OCI-LY3 (cell line): ENCODE measurements around the gene TSGA10IP.

Source experiments
- H2AFZ ChIP-seq: fragments of 200-600, 300-600 bp; shearing (Covaris generic); 2 replicates; pipeline ENCODE4 v1.6.0; 2014; ENCODE audit warnings: antibody characterized with exemption, low read depth, low read length
- H3K27ac ChIP-seq: fragments of 200-600, 300-600 bp; sonication (generic); 2 replicates; pipeline ENCODE4 v1.5.1; 2014; ENCODE audit warnings: mild to moderate bottlenecking, low read length, moderate library complexity, mixed read lengths
- H3K27me3 ChIP-seq: fragments of 200-600, 300-600 bp; sonication (generic); 2 replicates; pipeline ENCODE4 v1.6.1; 2014; ENCODE audit warnings: low read depth, low read length, mixed read lengths
- H3K36me3 ChIP-seq: fragments of 200-600, 300-600 bp; sonication (generic); replicated peaks from 2 replicates; pipeline ENCODE3; 2014; ENCODE audit warnings: low read depth, low read length, mixed read lengths
- H3K4me1 ChIP-seq: fragments of 300-600, 200-600 bp; sonication (generic); 2 replicates; pipeline ENCODE4 v1.6.1; 2014; ENCODE audit warnings: low read length, mixed read lengths
- H3K4me2 ChIP-seq: fragments of 200-600, 300-600 bp; sonication (generic); 2 replicates; pipeline ENCODE4 v1.6.1; 2014; ENCODE audit warnings: low read length, mixed read lengths
- H3K4me3 ChIP-seq: fragments of 300-600, 200-600 bp; sonication (generic); 2 replicates; pipeline ENCODE4 v1.5.1; 2014; ENCODE audit warnings: antibody characterized with exemption, mild to moderate bottlenecking, low read length, moderate library complexity
- H3K79me2 ChIP-seq: fragments of 300-600, 200-600 bp; shearing (Covaris generic); 2 replicates; pipeline ENCODE4 v1.6.1; 2014; ENCODE audit warnings: mild to moderate bottlenecking, low read length, mixed read lengths
- H3K9ac ChIP-seq: fragments of 300-600, 200-600 bp; shearing (Covaris generic); 2 replicates; pipeline ENCODE4 v1.6.0; 2014; ENCODE audit warnings: mild to moderate bottlenecking, low read length, moderate library complexity
- H3K9me3 ChIP-seq: fragments of 200-600, 300-600 bp; shearing (Covaris generic); 2 replicates; pipeline ENCODE4 v1.6.1; 2014; ENCODE audit warnings: low read length, mixed read lengths; ENCODE audit not compliant: insufficient read depth
- H4K20me1 ChIP-seq: fragments of 200-600, 300-600 bp; sonication (generic); 2 replicates; pipeline ENCODE4 v1.6.1; 2016; ENCODE audit warnings: low read length, mixed read lengths; ENCODE audit not compliant: insufficient read depth
- EZH2phosphoT487 ChIP-seq: fragments of 200-600 bp; shearing (Covaris generic); IDR thresholded peaks from 2 replicates; pipeline ENCODE4 v1.6.1; 2018; ENCODE audit warnings: antibody characterized with exemption, mixed run types, low read depth
- TF ChIP-seq, protein P1 (sequence below): fragments of 200-600, 300-600 bp; sonication (generic); IDR thresholded peaks from 2 replicates; pipeline ENCODE4 v1.5.1; 2014; ENCODE audit warnings: antibody characterized with exemption, low read length, low read depth

Gene TSGA10IP

DNA sequence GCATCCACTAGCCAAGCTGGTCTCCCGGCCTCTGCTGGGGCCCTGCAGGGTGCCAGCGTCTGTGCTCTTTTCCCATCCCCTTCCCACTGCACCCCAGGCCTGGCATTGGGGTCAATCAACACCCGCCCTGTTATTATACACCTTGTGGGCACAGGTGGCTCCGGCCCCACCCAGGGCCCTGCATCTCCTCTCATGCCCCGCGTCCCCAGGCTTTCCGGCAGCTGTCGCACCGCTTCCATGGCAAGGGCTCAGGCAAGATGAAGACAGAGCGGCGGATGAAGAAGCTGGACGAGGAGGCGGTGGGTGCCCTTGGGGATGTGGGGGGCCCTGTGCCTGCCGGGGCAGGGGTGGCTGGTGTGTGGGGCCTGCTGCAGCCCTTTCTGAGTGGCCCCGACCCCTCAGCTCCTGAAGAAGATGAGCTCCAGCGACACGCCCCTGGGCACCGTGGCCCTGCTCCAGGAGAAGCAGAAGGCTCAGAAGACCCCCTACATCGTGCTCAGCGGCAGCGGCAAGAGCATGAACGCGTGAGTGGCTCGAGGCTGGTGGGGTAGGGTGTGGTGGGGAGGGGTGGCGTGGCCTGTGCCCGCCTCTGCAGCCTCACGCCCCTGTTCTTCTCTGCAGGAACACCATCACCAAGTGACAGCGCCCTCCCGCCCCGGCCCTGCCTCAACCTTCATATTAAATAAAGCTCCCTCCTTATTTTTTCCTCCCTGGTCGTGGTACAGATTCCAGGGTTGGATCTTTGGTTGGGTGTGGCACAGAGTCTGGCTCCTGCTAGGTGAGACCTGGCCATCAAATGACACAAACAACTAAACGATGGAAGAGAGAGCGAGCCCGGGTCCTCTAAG, 33.3 kb downstream of the TSGA10IP start:
- peaks cover 16% of the 10 kb centered on the region for H3K36me3 ChIP-seq

DNA sequence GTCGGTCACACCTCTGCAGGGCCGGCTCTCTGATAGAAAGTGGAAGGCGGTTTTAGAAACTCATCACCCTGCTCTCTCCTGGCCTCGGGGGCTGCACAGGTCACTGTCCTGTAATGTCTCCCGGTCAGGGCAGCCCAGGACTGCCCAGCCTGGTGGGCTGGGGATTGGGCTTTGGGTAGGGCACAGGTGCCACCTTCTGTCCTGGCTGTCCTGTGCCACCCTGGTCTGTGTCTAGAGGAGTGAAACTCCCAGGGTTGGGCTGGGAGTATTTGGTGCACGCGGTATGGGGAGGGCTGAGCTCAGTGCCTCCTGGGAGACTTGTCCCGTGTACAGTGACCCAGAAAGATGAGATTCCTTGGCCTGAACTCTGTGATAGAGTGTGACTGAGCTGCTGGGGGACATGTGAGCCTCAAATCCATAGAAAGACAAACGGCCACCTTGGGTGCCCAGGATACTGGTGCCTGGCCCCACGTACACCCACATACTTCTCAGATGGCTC, 34.0 kb downstream of the TSGA10IP start:
- TF ChIP-seq, protein P1, sequence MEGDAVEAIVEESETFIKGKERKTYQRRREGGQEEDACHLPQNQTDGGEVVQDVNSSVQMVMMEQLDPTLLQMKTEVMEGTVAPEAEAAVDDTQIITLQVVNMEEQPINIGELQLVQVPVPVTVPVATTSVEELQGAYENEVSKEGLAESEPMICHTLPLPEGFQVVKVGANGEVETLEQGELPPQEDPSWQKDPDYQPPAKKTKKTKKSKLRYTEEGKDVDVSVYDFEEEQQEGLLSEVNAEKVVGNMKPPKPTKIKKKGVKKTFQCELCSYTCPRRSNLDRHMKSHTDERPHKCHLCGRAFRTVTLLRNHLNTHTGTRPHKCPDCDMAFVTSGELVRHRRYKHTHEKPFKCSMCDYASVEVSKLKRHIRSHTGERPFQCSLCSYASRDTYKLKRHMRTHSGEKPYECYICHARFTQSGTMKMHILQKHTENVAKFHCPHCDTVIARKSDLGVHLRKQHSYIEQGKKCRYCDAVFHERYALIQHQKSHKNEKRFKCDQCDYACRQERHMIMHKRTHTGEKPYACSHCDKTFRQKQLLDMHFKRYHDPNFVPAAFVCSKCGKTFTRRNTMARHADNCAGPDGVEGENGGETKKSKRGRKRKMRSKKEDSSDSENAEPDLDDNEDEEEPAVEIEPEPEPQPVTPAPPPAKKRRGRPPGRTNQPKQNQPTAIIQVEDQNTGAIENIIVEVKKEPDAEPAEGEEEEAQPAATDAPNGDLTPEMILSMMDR = no peak
- TF ChIP-seq EZH2phosphoT487 = no peak
- Histone ChIP-seq H3K4me1 (no peaks in the 10 kb centered on the region), H3K36me3 (peaks cover 14% of the 10 kb centered on the region)

More for the DNA sequence above, 33.3 kb downstream of the TSGA10IP start:
- Histone ChIP-seq H4K20me1 (no peaks in the 10 kb centered on the region), H3K4me3 (no peak overlapping the region), H3K9ac (no peak overlapping the region), H3K27ac (no peak overlapping the region), H3K27me3 (no peaks in the 10 kb centered on the region), H3K4me2 (no peak overlapping the region), H3K4me1 (no peaks in the 10 kb centered on the region), H3K79me2 (no peaks in the 10 kb centered on the region), H2AFZ (no peak overlapping the region), H3K9me3 (no peaks in the 10 kb centered on the region)
- TF ChIP-seq, protein P1 = no peak
- TF ChIP-seq EZH2phosphoT487 = no peak

DNA sequence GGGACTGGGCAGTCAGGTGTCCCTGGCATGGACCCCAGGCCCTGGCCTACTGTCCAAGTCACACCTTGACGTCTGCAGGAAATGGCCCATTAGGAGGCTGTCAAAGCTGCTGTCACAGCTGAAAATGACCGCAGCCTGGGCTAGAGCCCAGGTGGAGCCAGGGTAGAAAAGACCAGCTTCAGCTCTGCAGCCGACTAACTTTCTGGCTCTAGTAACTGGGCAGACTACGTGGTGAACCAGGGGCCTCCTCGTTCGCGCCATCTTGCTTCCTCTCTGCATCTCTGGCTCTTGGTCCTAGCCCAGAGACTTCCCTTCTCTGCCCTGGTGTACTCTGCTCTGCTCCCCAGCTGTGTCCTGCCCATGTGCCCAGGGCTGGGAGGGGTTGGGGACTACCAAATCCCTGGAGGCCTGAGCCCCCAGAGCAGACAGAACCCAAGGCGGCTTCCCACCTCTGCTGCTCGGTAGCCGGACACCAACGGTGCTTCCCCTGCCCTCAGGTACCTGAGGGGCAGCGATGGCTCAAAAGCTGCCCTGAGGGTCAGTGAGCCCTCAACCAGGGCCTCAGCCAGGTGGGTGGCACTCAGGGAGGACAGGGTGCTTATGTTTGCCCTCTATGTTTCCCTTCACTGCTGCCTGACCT, 35.9 kb downstream of the TSGA10IP start:
- no peak overlapping the region for H3K4me2 ChIP-seq
- H3K4me1 ChIP-seq = no peaks in the 10 kb centered on the region
- no peak overlapping the region for H3K9ac ChIP-seq
- H3K27ac ChIP-seq = no peak overlapping the region
- peaks cover 14% of the 10 kb centered on the region for H3K36me3 ChIP-seq
- H3K4me3 ChIP-seq = no peak overlapping the region
- H4K20me1 ChIP-seq = no peaks in the 10 kb centered on the region
- no peaks in the 10 kb centered on the region for H3K79me2 ChIP-seq
- H3K9me3 ChIP-seq = no peaks in the 10 kb centered on the region
- TF ChIP-seq, protein P1 = no peak
- TF ChIP-seq EZH2phosphoT487 = no peak
- H2AFZ ChIP-seq = no peak overlapping the region
- no peaks in the 10 kb centered on the region for H3K27me3 ChIP-seq

More for the DNA sequence above, 34.0 kb downstream of the TSGA10IP start:
- Histone ChIP-seq H3K27me3 (no peaks in the 10 kb centered on the region), H3K9ac (no peak overlapping the region), H3K4me2 (no peak overlapping the region), H3K27ac (no peak overlapping the region), H2AFZ (no peak overlapping the region), H3K4me3 (no peak overlapping the region), H4K20me1 (no peaks in the 10 kb centered on the region), H3K79me2 (no peaks in the 10 kb centered on the region), H3K9me3 (no peaks in the 10 kb centered on the region)
